BLaER1 (cell line): ENCODE measurements around the gene IL32.

ENCODE experiments used
- H3K27ac ChIP-seq: shearing (Covaris generic); formaldehyde crosslinking; 2 replicates; pipeline ENCODE4 v1.8.1; 2022
- H3K27me3 ChIP-seq: shearing (Covaris generic); formaldehyde crosslinking; 2 replicates; pipeline ENCODE4 v1.8.1; 2022
- H3K36me3 ChIP-seq: shearing (Covaris generic); formaldehyde crosslinking; 2 replicates; pipeline ENCODE4 v1.8.1; 2022
- H3K4me1 ChIP-seq: shearing (Covaris generic); formaldehyde crosslinking; 2 replicates; pipeline ENCODE4 v1.8.1; 2022
- H3K4me2 ChIP-seq: shearing (Covaris generic); formaldehyde crosslinking; 2 replicates; pipeline ENCODE4 v1.8.1; 2022
- H3K4me3 ChIP-seq: shearing (Covaris generic); formaldehyde crosslinking; 2 replicates; pipeline ENCODE4 v1.8.1; 2022
- H3K9ac ChIP-seq: shearing (Covaris generic); formaldehyde crosslinking; 2 replicates; pipeline ENCODE4 v1.8.1; 2022
- H3K9me3 ChIP-seq: shearing (Covaris generic); formaldehyde crosslinking; 2 replicates; pipeline ENCODE4 v1.8.1; 2022
- H4K20me1 ChIP-seq: shearing (Covaris generic); formaldehyde crosslinking; 2 replicates; pipeline ENCODE4 v1.8.1; 2022
- Cebpa-rat ChIP-seq: shearing (Covaris generic); IDR thresholded peaks from 2 replicates; pipeline ENCODE4 v1.8.1; 2022

Gene IL32

DNA sequence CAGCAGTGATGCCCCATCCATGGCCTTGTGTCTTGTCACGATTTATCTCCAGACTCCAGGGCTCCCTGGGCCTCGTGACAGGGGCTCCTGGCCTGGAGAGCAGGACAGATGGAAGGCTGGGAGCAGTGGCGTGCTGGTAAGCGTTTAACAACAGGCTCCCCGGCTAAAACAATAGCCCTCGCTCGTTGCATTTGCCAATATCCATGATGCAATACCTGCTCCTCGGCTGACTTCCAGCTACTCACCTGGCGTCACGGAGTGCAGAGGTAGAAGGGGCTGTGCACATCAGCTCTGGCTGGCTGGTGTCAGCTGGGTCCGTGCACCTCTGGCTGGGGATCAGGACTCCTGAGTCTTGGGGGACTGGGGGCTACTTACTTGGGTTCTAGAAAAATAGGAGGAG is 27.2 kb upstream of the IL32 start:
- H3K9me3 ChIP-seq: no peaks in the 10 kb centered on the region
- no peak overlapping the region for H3K9ac ChIP-seq
- H3K36me3 ChIP-seq: no peaks in the 10 kb centered on the region
- H4K20me1 ChIP-seq: peaks cover 32% of the 10 kb centered on the region
- no peak overlapping the region for H3K27ac ChIP-seq
- no peak overlapping the region for H3K4me3 ChIP-seq
- H3K4me1 ChIP-seq: peaks cover 13% of the 10 kb centered on the region
- peaks cover 100% of the 10 kb centered on the region for H3K27me3 ChIP-seq
- no peak overlapping the region for H3K4me2 ChIP-seq
- TF ChIP-seq Cebpa-rat: no peak

GRCh38 chr16:3038896-3039295 is 26.5 kb upstream of the IL32 start:
- H3K27ac ChIP-seq: no peak overlapping the region
- no peaks in the 10 kb centered on the region for H3K36me3 ChIP-seq
- H4K20me1 ChIP-seq: peaks cover 32% of the 10 kb centered on the region
- peaks cover 100% of the 10 kb centered on the region for H3K27me3 ChIP-seq
- H3K4me3 ChIP-seq: no peak overlapping the region
- peaks cover 13% of the 10 kb centered on the region for H3K4me1 ChIP-seq
- no peak for TF ChIP-seq Cebpa-rat
- H3K9ac ChIP-seq: no peak overlapping the region
- no peaks in the 10 kb centered on the region for H3K9me3 ChIP-seq
- no peak overlapping the region for H3K4me2 ChIP-seq

DNA sequence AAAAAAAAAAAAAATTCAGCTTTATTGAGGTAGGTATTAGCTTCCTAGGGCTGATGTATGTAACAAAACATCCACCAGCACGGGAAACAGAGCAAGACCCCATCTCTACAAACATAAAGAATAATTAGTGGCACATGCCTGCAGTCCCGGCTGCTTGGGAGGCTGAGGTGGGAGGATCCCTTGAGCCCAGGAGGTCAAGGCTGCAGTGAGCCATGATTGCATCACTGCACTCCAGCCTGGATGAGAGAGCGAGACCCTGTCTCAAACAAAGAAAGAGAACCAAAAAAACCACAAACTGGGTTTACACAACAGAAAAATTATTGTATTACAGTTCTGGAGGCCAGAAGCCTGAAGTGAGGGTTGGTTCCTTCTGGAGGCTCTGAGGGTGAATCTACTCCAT is 23.1 kb upstream of the IL32 start:
- peaks cover 20% of the 10 kb centered on the region for H3K4me1 ChIP-seq
- H3K9ac ChIP-seq: no peak overlapping the region
- no peaks in the 10 kb centered on the region; the same call in 1 of the 2 replicates for H3K9me3 ChIP-seq
- no peak overlapping the region for H3K27ac ChIP-seq
- no peak overlapping the region for H3K4me3 ChIP-seq
- no peaks in the 10 kb centered on the region for H3K36me3 ChIP-seq
- H3K27me3 ChIP-seq: peaks cover 100% of the 10 kb centered on the region
- no peak for TF ChIP-seq Cebpa-rat
- H4K20me1 ChIP-seq: peaks cover 48% of the 10 kb centered on the region
- H3K4me2 ChIP-seq: no peak overlapping the region

DNA sequence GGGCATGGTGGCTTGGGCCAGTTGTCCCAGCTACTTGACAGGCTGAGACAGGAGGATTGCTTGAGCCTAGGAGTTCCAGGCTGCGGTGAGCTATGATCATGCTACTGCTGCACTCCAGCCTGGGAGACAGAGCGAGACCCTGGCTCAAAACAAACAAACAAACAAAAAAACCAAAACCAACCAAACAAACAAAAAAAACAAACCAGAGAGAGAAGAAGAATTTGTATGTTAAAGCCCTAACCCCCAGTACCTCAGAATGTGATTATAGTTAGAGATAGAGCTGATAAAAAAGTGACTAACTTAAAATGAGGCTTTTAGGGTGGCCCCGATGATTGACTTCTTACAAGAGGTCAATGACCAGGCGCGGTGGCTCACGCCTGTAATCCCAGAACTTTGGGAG is 20.7 kb upstream of the IL32 start:
- H4K20me1 ChIP-seq: peaks cover 56% of the 10 kb centered on the region
- no peak overlapping the region for H3K9ac ChIP-seq
- H3K36me3 ChIP-seq: no peaks in the 10 kb centered on the region
- H3K4me2 ChIP-seq: peak overlapping the region; percentile 99; the same call in 1 of the 2 replicates
- H3K27me3 ChIP-seq: peaks cover 100% of the 10 kb centered on the region
- TF ChIP-seq Cebpa-rat: no peak
- peaks cover 22% of the 10 kb centered on the region for H3K4me1 ChIP-seq
- no peaks in the 10 kb centered on the region; the same call in 1 of the 2 replicates for H3K9me3 ChIP-seq
- H3K4me3 ChIP-seq: no peak overlapping the region
- no peak overlapping the region for H3K27ac ChIP-seq

- no peak within 1 kb of the TSS for H3K27ac ChIP-seq
- peak within 1 kb of the TSS; percentile 99 for H3K4me2 ChIP-seq
- peak within 1 kb of the TSS; percentile 45; the same call in 1 of the 2 replicates for H3K9ac ChIP-seq
- H3K9me3 ChIP-seq: no peaks in the 10 kb centered on the region; the same call in 1 of the 2 replicates
- peak within 1 kb of the TSS; percentile 66 for H3K4me3 ChIP-seq
- no peak for TF ChIP-seq Cebpa-rat
- peaks cover 35% of the 10 kb centered on the region for H3K4me1 ChIP-seq
- peaks cover 94% of the 10 kb centered on the region for H3K27me3 ChIP-seq
- H3K36me3 ChIP-seq: no peaks in the 10 kb centered on the region
- peaks cover 61% of the 10 kb centered on the region for H4K20me1 ChIP-seq
These were observed 19.4 kb upstream of the IL32 start, which contains the start of gene MMP25 for GRCh38 chr16:3045758-3046640. Gene MMP25, plus strand, starts transcription at chr16:3046561. Its CDS starts 357 bp downstream, at chr16:3046918.

DNA sequence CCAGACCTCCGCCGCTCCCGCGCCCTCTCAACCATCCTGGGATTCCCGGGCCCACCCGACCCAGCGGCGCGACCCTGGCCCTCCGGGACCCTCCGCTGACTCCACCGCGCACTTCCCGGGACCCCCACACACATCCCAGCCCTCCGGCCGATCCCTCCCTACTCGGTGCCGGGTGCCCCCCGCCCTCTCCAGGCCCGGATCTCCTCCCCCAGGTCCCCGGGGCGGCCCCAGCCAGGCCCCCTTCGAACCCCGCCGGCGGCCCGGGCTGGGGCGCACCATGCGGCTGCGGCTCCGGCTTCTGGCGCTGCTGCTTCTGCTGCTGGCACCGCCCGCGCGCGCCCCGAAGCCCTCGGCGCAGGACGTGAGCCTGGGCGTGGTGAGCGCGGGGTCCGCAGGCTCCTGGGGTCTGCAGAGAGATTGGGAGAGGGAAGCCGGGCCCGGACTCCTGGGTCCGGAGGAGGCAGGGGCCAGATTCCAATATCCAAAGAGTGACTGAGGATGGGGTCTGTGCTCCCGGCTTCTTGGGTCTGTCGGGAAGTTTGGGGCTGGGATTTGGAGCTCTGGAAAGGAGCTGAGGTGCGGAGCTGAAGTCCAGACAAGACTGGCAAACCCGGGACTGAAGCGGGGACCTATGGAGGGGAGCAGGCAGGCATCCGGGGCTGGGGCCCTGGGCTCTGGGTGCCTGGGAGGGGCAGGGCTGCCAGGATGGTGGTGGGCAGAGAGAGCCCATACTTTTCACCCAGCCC is 18.6 kb upstream of the IL32 start:
- Histone ChIP-seq H4K20me1 (peaks cover 61% of the 10 kb centered on the region), H3K27me3 (peaks cover 86% of the 10 kb centered on the region), H3K36me3 (no peaks in the 10 kb centered on the region), H3K9me3 (no peaks in the 10 kb centered on the region; the same call in 1 of the 2 replicates), H3K27ac (no peak overlapping the region), H3K4me1 (peaks cover 43% of the 10 kb centered on the region), H3K9ac (no peak overlapping the region), H3K4me3 (peak overlapping the region; percentile 66), H3K4me2 (peak overlapping the region; percentile 99)
- TF ChIP-seq Cebpa-rat: no peak

GRCh38 chr16:3047387-3047720 is 18.1 kb upstream of the IL32 start:
- H3K4me1 ChIP-seq: peaks cover 47% of the 10 kb centered on the region
- no peak overlapping the region for H3K4me2 ChIP-seq
- H3K9ac ChIP-seq: no peak overlapping the region
- no peak for TF ChIP-seq Cebpa-rat
- H3K4me3 ChIP-seq: no peak overlapping the region; the same call in 1 of the 2 replicates
- no peaks in the 10 kb centered on the region for H3K36me3 ChIP-seq
- peaks cover 61% of the 10 kb centered on the region for H4K20me1 ChIP-seq
- no peak overlapping the region for H3K27ac ChIP-seq
- no peaks in the 10 kb centered on the region; the same call in 1 of the 2 replicates for H3K9me3 ChIP-seq
- peaks cover 81% of the 10 kb centered on the region for H3K27me3 ChIP-seq

- H3K36me3 ChIP-seq: peaks cover 6% of the 10 kb centered on the region; the same call in 1 of the 2 replicates
- TF ChIP-seq Cebpa-rat: no peak
- no peak overlapping the region for H3K4me3 ChIP-seq
- peaks cover 54% of the 10 kb centered on the region for H3K27me3 ChIP-seq
- H3K9ac ChIP-seq: no peak overlapping the region
- H3K9me3 ChIP-seq: no peaks in the 10 kb centered on the region
- H4K20me1 ChIP-seq: peaks cover 56% of the 10 kb centered on the region
- H3K4me2 ChIP-seq: peak overlapping the region; percentile 75
- no peak overlapping the region for H3K27ac ChIP-seq
- peaks cover 64% of the 10 kb centered on the region for H3K4me1 ChIP-seq
These were observed 15.4 kb upstream of the IL32 start for GRCh38 chr16:3049921-3050481.

DNA sequence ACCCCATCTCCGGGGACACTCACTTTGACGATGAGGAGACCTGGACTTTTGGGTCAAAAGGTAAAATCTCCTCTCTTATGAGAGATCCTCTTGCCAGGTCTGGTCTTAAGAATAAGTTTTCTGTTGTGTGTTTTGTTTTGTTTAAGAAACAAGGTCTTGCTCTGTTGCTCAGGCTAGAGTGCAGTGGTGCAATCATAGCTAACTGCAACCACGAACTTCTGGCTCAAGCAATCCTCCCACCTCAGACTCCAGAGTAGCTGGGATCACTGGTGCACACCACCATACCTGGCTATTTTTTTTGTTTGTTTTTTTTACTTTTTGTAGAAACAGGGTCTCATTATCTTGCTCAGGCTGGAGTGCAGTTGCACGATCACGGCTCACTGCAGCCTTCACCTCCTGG is 15.0 kb upstream of the IL32 start:
- Histone ChIP-seq H3K9me3 (no peaks in the 10 kb centered on the region), H3K9ac (no peak overlapping the region), H3K27me3 (peaks cover 49% of the 10 kb centered on the region), H3K36me3 (peaks cover 6% of the 10 kb centered on the region; the same call in 1 of the 2 replicates), H3K4me2 (peak overlapping the region; percentile 75), H3K4me1 (peaks cover 64% of the 10 kb centered on the region), H4K20me1 (peaks cover 51% of the 10 kb centered on the region), H3K4me3 (no peak overlapping the region), H3K27ac (no peak overlapping the region)
- TF ChIP-seq Cebpa-rat: 0 out of 2 replicates have a peak, but pooled peaks have one; percentile 19
